ENCODE data around the gene REEP3. TPM values are rescaled to one million over a fixed set of nuclear protein-coding genes. Genes with fewer than 3 reads are reported as not detected.

REEP3 gene
- total and polyA plus RNA-seq, 2 of the 4 experiments (the other 2 are of a cell fraction): 11.7 to 28.9 TPM

DNA sequence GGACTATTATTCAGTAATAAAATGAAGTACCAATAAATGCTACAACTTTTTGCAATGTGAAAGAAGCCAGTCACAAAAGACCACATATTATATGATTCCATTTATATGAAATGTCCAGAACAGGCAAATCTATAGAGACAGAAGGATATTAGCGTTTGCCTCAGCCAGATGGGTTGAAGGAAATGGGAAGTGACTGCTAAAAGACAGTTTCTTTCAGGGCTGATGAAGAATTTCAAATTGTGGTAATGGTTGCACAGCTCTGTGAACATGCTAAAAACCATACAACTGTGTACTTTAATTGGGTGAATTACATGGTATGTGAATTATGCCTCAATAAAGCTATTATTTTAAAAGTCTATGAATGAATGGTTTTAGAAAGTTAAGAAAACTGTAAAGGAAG, 23.9 kb upstream of the REEP3 start:
- no peak overlapping the region for H2BK15ac ChIP-seq (ENCODE audit: low read depth, low read length)
- H3K27me3 ChIP-seq (ENCODE audit: control insufficient read depth, insufficient read depth, low read length): no peaks in the 10 kb centered on the region
- no peak overlapping the region for H3K27ac ChIP-seq (ENCODE audit: insufficient read depth, low read length)
- in situ Hi-C loops (cut with MboI; ENCODE audit: low sequenced_read_pairs) (no loop called here), intact Hi-C loops (cut with micrococcal nuclease) (no loop called here), dilution Hi-C loops (cut with HindIII; ENCODE audit: low sequenced_read_pairs, unreplicated experiment) (no loop called here)
- no peak overlapping the region for H2BK120ac ChIP-seq (ENCODE audit: low read depth, low read length)
- H2AFZ ChIP-seq (replicated peaks; ENCODE audit: low read length, poor library complexity): no peak overlapping the region
- H4K8ac ChIP-seq (ENCODE audit: low read depth in 2 of 2, low read length in 2 of 2): no peak overlapping the region
- no peak overlapping the region for H2AK9ac ChIP-seq (replicated peaks; ENCODE audit: low read depth, low read length, poor library complexity)
- no peak overlapping the region for H2BK20ac ChIP-seq (ENCODE audit: low read depth, low read length)
- BruUV-seq (replicated peaks): no TSS peak
- H3K18ac ChIP-seq (ENCODE audit: low read depth, low read length): no peak overlapping the region
- H4K91ac ChIP-seq (ENCODE audit: insufficient read depth, low read depth, low read length): no peak overlapping the region
- no CpG with 5 or more reads among the region's 1 CpG for WGBS, 2 experiments (ENCODE audit: extremely low coverage in 2 of 2, insufficient read length in 1 of 2)
- ChIA-PET POLR2A (ENCODE audit: unreplicated experiment) (no interaction called here), CTCF (interaction anchor here (0.6 kb wide), 1 partner anchor 78 kb away, joined by 4 read pairs; no protein-coding TSS in a partner anchor)
- ATAC-seq (ENCODE audit: low read depth): no peak
- peaks cover 16% of the 10 kb centered on the region for H4K20me1 ChIP-seq (ENCODE audit: insufficient read depth, low read length)
- H3K79me1 ChIP-seq (ENCODE audit: low read depth in 1 of 2, low read length in 2 of 2): peaks cover 25 to 55% of the 10 kb centered on the region in 2 experiments
- no peaks in the 10 kb centered on the region for H3K36me3 ChIP-seq (ENCODE audit: control insufficient read depth, insufficient read depth, low read length)
- no peak overlapping the region for H3K14ac ChIP-seq (replicated peaks; ENCODE audit: low read depth, low read length)
- no peak overlapping the region for H3K4me2 ChIP-seq (ENCODE audit: low read depth, low read length)
- H3K56ac ChIP-seq (ENCODE audit: extremely low read depth, insufficient read depth, low read length): no peak overlapping the region
- H3K4me3 ChIP-seq (ENCODE audit: insufficient read depth, low read depth, low read length): no peak overlapping the region
- no peak overlapping the region for H2AK5ac ChIP-seq (ENCODE audit: low read depth, low read length)
- no peak overlapping the region for H3K4ac ChIP-seq (ENCODE audit: low read depth, low read length)
- no peak overlapping the region for H3K9ac ChIP-seq (ENCODE audit: low read depth, low read length)
- TF ChIP-seq, protein P1, sequence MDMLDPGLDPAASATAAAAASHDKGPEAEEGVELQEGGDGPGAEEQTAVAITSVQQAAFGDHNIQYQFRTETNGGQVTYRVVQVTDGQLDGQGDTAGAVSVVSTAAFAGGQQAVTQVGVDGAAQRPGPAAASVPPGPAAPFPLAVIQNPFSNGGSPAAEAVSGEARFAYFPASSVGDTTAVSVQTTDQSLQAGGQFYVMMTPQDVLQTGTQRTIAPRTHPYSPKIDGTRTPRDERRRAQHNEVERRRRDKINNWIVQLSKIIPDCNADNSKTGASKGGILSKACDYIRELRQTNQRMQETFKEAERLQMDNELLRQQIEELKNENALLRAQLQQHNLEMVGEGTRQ (IDR thresholded peaks at IDR 0.05; ENCODE audit: low read depth, low read length): no peak
- no peak for TF ChIP-seq BHLHE40 (IDR thresholded peaks at IDR 0.05; ENCODE audit: low read depth, low read length)
- no peak for TF ChIP-seq CHD1 (IDR thresholded peaks at IDR 0.05; ENCODE audit: low read depth, low read length)
- no peak for TF ChIP-seq RCOR1 (IDR thresholded peaks at IDR 0.05; ENCODE audit: insufficient replicate concordance, low read length)
- no peak for TF ChIP-seq MAFK (IDR thresholded peaks at IDR 0.05; ENCODE audit: low read depth, low read length)
- no peak for TF ChIP-seq MXI1 (IDR thresholded peaks at IDR 0.05; ENCODE audit: borderline replicate concordance, low read depth, low read length)
- no peak for TF ChIP-seq FOS (IDR thresholded peaks at IDR 0.05; ENCODE audit: low read depth, low read length)
- TF ChIP-seq RFX5 (IDR thresholded peaks at IDR 0.05; ENCODE audit: low read depth, low read length): no peak
- TF ChIP-seq MAZ (IDR thresholded peaks at IDR 0.05; ENCODE audit: borderline replicate concordance, low read depth, low read length): no peak
- no peak for TF ChIP-seq RAD21 (IDR thresholded peaks at IDR 0.05; ENCODE audit: low read length)
- TF ChIP-seq SMC3 (IDR thresholded peaks at IDR 0.05; ENCODE audit: low read depth, low read length): no peak
- no peak for TF ChIP-seq ELK1 (IDR thresholded peaks at IDR 0.05; ENCODE audit: borderline replicate concordance, low read depth, low read length)
- TF ChIP-seq, protein P2, sequence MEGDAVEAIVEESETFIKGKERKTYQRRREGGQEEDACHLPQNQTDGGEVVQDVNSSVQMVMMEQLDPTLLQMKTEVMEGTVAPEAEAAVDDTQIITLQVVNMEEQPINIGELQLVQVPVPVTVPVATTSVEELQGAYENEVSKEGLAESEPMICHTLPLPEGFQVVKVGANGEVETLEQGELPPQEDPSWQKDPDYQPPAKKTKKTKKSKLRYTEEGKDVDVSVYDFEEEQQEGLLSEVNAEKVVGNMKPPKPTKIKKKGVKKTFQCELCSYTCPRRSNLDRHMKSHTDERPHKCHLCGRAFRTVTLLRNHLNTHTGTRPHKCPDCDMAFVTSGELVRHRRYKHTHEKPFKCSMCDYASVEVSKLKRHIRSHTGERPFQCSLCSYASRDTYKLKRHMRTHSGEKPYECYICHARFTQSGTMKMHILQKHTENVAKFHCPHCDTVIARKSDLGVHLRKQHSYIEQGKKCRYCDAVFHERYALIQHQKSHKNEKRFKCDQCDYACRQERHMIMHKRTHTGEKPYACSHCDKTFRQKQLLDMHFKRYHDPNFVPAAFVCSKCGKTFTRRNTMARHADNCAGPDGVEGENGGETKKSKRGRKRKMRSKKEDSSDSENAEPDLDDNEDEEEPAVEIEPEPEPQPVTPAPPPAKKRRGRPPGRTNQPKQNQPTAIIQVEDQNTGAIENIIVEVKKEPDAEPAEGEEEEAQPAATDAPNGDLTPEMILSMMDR (conservative IDR thresholded peaks at IDR 0.05; ENCODE audit: low read depth, low read length): no peak
- no peak for TF ChIP-seq NFE2L2 (IDR thresholded peaks at IDR 0.05; ENCODE audit: low read depth, low read length)
- H3K4me1 ChIP-seq (ENCODE audit: control insufficient read depth, insufficient read depth, low read length): peaks cover 2% of the 10 kb centered on the region; the same call in 1 of the 2 replicates
- H3K23ac ChIP-seq (ENCODE audit: low read depth, low read length): no peak overlapping the region
- H3K9me3 ChIP-seq (ENCODE audit: control insufficient read depth, insufficient read depth, low read length): no peaks in the 10 kb centered on the region
- no peak for DNase-seq
- H4K5ac ChIP-seq (ENCODE audit: low read depth, low read length): no peak overlapping the region
- H2BK5ac ChIP-seq (ENCODE audit: low read depth, low read length, poor library complexity, severe bottlenecking): no peak overlapping the region
- 0 out of 2 replicates have a peak, but pooled peaks cover 2% of the 10 kb centered on the region for H3K9me1 ChIP-seq (ENCODE audit: insufficient read depth, low read length)

Measured in IMR-90 (cell line).